Measurements from ENCODE around the gene ZNF837. TPM values are rescaled to one million over a fixed set of nuclear protein-coding genes. Genes with fewer than 3 reads are reported as not detected.

Gene ZNF837
- total RNA-seq, 3 donors from 2014 or later = 1.5 to 3.3 (median 2.5) TPM

DNA sequence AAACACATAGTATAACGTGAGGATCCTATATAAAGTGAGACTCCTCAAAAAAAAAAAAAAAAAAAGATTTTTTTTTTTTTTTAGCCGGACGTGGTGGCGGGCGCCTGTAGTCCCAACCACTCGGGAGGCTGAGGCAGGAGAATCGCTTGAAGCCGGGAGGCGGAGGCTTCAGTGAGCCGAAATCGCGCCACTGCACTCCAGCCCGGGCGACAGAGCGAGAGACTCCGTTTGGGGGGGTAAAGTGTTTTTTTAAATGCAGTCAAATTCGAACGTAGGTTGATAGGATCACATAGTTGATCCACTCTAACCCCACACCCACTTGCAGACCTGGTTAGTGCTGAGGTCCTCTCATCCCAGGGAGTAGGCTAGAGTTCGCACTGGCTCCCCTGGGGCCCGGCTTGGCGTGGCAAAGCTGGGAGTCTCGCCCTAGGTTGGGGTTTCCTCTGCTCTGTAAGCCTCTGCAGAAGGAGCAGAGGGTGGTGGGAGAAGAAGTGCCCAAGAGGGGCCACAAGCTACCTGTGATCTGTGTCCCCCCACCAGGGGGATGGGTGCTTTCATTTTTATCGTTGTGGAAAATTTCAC, 21.1 kb upstream of the ZNF837 start:
- TF ChIP-seq, protein P1, sequence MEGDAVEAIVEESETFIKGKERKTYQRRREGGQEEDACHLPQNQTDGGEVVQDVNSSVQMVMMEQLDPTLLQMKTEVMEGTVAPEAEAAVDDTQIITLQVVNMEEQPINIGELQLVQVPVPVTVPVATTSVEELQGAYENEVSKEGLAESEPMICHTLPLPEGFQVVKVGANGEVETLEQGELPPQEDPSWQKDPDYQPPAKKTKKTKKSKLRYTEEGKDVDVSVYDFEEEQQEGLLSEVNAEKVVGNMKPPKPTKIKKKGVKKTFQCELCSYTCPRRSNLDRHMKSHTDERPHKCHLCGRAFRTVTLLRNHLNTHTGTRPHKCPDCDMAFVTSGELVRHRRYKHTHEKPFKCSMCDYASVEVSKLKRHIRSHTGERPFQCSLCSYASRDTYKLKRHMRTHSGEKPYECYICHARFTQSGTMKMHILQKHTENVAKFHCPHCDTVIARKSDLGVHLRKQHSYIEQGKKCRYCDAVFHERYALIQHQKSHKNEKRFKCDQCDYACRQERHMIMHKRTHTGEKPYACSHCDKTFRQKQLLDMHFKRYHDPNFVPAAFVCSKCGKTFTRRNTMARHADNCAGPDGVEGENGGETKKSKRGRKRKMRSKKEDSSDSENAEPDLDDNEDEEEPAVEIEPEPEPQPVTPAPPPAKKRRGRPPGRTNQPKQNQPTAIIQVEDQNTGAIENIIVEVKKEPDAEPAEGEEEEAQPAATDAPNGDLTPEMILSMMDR (IDR thresholded peaks at IDR 0.05) = no peak
- H3K36me3 ChIP-seq (ENCODE audit: low read depth) = peaks cover 4% of the 10 kb centered on the region
- DNase-seq (peak in 1 of 3 donors; percentile 48), ATAC-seq (no peak)
- peaks cover 6% of the 10 kb centered on the region for H3K4me1 ChIP-seq (ENCODE audit: low read depth)
- no peak overlapping the region for H3K4me3 ChIP-seq
- intact Hi-C loops (cut with DNase I, micrococcal nuclease) = no loop called here
- H3K9me3 ChIP-seq = no peaks in the 10 kb centered on the region

DNA sequence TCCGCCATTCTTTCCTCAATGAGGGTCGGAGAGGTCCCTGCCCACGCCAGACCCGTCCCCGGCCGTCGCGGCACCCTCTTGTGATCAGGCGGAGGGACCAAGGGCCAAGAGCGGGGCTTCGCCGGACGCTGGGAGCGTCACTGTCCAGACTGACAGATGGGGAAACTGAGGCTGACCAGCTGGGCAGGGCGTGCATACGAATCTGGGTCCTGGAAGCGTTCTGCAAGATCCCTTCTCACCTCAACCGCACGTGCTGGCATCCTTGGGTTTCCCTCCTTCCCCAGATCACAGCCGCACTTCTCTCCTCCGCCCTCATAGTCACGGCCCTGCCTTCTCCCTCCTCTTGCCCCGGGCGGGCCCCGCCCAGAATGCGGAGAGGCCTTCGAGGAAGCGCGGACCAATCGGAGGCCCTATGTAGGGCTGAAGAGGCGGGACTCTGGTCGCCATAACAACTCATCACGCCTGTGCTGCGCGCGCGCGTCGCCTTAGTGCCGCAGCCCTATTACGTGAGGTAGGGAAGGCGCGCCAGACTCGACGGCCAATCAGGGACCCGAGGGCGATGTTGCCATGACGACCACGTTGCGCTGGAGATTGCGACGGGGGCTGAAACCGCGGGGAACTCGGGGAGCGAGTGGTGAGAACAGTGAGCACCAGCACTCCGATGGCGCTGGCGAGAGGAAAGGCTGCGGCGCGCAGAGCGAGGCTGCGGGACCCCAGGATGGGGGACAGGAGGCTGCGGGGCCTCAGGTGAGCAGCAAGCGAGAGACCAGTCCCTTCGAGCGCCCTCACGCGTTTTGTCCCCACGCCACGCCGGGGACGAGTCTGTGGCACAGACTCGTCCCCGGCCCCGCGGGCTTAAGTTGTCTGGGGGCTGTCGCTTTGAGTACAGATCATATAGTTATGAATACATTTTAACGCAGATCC, 20.3 kb upstream of the ZNF837 start:
- TF ChIP-seq, protein P1 (IDR thresholded peaks at IDR 0.05) = no peak
- intact Hi-C loops (cut with DNase I, micrococcal nuclease) = no loop called here
- Histone ChIP-seq H3K9me3 (no peaks in the 10 kb centered on the region), H3K4me1 (ENCODE audit: low read depth) (peaks cover 10% of the 10 kb centered on the region), H3K4me3 (peak overlapping the region; percentile 32), H3K36me3 (ENCODE audit: low read depth) (peaks cover 4% of the 10 kb centered on the region)
- DNase-seq (peak; percentile 99 to 100 (median 100)), ATAC-seq (peak; percentile 97)

DNA sequence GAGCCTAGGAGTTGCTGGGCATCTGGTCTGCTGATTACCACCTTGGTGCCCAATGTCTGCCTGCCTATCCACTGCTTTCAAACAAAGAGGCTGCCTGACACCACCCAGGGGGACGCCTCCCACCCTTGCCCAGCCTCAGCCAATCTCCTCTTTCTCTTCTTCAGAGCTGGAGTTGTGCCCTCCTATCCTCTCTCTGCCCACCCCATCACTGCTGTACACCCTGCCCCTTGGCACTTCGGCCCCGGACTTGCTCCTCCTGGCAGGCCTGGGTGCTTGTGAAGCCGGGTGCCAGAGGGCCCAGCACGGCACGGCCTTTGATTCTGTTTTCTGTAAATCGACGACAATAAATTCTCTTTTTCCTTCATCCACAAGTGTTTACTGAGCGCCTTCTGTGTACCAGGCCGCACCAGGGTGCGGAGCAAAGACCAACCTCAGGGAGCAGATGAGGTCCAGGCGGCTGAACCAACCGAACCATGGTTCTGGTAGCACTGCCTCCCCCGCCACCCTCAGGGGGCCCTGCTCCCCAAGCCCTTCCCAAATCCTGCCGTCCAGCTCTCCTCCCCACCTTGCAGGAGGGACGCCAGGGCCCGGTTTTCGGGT, 19.6 kb upstream of the ZNF837 start:
- DNase-seq (no peak), ATAC-seq (no peak)
- no peaks in the 10 kb centered on the region for H3K9me3 ChIP-seq
- H3K4me3 ChIP-seq = no peak overlapping the region
- TF ChIP-seq, protein P1 (IDR thresholded peaks at IDR 0.05) = no peak
- H3K4me1 ChIP-seq (ENCODE audit: low read depth) = peaks cover 17% of the 10 kb centered on the region
- H3K36me3 ChIP-seq (ENCODE audit: low read depth) = peaks cover 4% of the 10 kb centered on the region
- intact Hi-C loops (cut with DNase I, micrococcal nuclease) = no loop called here

DNA sequence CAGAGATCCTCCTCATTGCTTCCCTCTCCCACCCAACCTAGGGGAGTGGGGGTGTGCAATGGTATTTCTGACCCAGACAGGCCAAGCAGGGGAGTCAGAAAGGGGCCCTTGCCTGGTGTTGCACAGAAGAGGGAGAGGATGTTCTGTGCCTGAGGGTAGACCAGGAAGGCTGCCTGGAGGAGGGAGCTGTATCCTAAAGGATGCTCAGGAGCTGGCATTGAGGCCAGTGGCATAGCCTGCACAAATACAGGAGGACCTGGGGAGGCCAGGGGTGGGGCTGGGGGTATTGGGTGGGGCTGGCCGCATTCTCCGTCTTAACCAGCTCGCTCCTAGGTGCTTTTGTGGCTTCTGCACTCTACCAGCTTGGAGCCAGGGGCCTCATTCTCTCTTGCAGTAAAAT, 19.1 kb upstream of the ZNF837 start:
- Histone ChIP-seq H3K9me3 (no peaks in the 10 kb centered on the region), H3K4me3 (no peak overlapping the region), H3K36me3 (ENCODE audit: low read depth) (peaks cover 4% of the 10 kb centered on the region), H3K4me1 (ENCODE audit: low read depth) (peaks cover 18% of the 10 kb centered on the region)
- intact Hi-C loops (cut with DNase I, micrococcal nuclease) = no loop called here
- TF ChIP-seq, protein P1 (IDR thresholded peaks at IDR 0.05) = no peak
- no peak for ATAC-seq
- no peak for DNase-seq

DNA sequence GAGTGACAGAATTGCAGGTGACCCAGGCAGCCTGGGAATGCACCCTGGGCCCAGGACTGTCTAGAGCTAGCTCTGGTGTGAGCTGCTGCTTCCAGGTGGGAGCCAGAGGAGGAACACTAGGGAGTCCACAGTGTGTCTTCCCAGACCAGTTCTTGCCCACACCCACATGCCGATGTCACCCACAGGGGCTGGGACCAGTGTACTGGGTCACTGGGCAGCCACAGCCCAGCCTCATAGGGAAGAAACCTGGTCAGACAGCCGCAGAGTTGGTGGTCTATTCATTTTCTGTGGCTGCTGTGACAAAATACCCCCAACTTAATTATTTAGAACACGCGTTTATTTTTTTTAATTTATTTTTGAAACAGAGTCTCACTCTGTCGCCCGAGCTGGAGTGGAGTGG, 17.7 kb upstream of the ZNF837 start:
- peaks cover 4% of the 10 kb centered on the region for H3K36me3 ChIP-seq (ENCODE audit: low read depth)
- no peak for DNase-seq
- no peaks in the 10 kb centered on the region for H3K9me3 ChIP-seq
- TF ChIP-seq, protein P1 (IDR thresholded peaks at IDR 0.05) = no peak
- no peak overlapping the region for H3K4me3 ChIP-seq
- intact Hi-C loops (cut with DNase I, micrococcal nuclease) = no loop called here
- peaks cover 18% of the 10 kb centered on the region for H3K4me1 ChIP-seq (ENCODE audit: low read depth)
- no peak for ATAC-seq

Measured in mucosa of descending colon (tissue), 3 donors.